ENCODE data around the gene FBXO31.

GRCh38 chr16:87389245-87389644 lies 5.7 kb upstream of the FBXO31 start:
- TF ChIP-seq CTCF (IDR thresholded peaks at IDR 0.05; ENCODE audit: low read depth, low read length) (no peak), EZH2phosphoT487 (IDR thresholded peaks at IDR 0.05; ENCODE audit: low read depth) (no peak)
